GM04503 (cell line): ENCODE results near the gene ERBB2.

Experiments
- DNase-seq: peaks from one replicate; pipeline ENCODE4 v3.0.0-alpha.2; 2012; ENCODE audit warnings: low read depth

ERBB2 gene

DNA sequence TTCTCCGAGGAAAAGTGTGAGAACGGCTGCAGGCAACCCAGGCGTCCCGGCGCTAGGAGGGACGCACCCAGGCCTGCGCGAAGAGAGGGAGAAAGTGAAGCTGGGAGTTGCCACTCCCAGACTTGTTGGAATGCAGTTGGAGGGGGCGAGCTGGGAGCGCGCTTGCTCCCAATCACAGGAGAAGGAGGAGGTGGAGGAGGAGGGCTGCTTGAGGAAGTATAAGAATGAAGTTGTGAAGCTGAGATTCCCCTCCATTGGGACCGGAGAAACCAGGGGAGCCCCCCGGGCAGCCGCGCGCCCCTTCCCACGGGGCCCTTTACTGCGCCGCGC is at the start of gene ERBB2:
ERBB2 (plus strand) TSS at position 247 of the 330 bp plus-strand sequence. CDS start 175 bp downstream, outside the sequence.
- peak; percentile 49 for DNase-seq

DNA sequence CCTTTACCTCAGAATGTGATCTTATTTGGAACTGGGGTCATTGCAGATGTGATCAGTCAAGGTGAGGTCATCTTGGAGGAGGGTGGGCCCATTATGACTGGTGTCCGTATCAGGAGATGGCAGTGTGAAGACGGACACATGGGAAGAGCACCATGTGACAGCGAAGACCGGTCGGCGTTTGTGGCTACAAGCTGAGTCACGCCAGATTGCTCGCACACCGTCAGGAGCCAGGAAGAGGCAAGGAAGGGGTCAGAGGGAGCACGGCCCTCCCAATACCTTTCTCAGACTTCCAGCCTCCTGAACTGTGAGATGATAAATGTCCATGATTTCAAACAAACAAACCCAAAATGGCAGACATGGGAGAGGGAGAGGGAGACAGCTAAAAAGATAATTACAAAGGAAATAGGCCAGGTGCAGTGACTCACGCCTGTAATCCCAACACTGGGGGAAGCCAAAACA is 49.7 kb upstream of the ERBB2 start:
- no peak for DNase-seq

DNA sequence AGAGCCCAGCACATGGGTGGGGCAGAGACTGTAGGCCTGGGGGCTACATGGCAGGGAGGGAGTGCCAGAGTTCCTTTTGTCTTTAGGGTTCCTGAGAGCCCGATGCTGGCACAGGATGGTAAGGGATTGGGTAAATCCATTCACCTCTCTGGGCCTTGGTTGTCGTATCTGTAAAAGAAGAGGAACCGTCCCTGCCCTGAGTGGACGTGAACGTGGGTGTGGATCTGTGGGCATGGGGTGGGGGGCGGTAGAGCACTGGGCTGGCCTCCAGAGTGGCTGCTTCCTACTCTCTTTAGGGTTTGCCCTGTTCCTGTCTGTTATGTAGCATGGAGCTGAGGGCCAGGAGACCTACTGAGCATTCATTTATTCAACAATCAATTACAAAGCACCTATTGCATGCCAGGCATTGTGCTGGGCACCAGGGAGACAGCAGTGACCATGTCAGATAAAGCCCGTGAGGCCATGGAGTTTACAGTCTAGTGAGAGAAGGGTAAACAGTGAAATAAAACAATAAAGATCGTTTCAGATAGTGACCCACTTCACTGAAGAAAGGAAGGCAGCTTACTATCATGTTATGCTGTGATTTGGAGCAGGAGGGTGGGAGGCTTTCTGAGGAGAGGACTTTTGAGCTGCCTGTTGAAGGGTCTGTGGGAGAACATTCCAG is 47.8 kb upstream of the ERBB2 start:
- DNase-seq = no peak

GRCh38 chr17:39652587-39653315 is 47.1 kb upstream of the ERBB2 start:
- DNase-seq = no peak

GRCh38 chr17:39653316-39653661 is 46.6 kb upstream of the ERBB2 start:
- no peak for DNase-seq

DNA sequence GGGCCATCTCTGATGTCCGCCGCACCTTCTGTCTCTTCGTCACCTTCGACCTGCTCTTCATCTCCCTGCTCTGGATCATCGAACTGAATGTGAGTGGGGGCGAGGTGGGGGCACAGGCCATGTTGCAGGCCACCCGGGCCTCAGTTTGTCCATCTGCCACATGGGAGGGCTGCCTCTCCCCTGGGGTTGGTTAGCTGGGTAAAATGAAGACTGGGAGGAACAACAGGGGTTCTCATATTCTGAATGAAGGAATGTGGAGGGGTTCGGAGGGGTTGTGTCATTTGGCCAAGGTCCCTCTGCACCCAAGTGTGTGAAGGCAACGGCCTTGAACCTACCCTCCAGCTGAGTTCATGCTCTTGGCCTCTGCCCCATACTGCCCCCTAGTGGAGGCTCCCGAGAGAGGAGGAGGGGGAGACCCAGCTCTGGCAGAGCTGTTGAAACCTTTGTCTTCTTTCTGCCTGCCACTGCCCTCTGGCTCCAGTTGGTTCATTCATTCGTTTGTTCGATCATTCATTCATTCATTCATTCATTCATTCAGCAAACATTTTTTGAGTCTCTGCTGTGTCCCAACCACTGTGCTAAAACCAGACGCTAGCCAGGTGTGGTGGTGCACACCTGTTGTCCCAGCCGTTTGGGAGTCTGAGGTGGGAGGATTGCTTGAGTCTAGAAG is 46.1 kb upstream of the ERBB2 start:
- no peak for DNase-seq

- DNase-seq = no peak
These were observed 44.8 kb upstream of the ERBB2 start for GRCh38 chr17:39655105-39655504.

GRCh38 chr17:39658346-39658745 is 41.5 kb upstream of the ERBB2 start:
- no peak for DNase-seq

- no peak for DNase-seq
These were observed 41.1 kb upstream of the ERBB2 start for GRCh38 chr17:39658760-39659159.

- DNase-seq = no peak
These were observed 40.4 kb upstream of the ERBB2 start for GRCh38 chr17:39659279-39660010.

DNA sequence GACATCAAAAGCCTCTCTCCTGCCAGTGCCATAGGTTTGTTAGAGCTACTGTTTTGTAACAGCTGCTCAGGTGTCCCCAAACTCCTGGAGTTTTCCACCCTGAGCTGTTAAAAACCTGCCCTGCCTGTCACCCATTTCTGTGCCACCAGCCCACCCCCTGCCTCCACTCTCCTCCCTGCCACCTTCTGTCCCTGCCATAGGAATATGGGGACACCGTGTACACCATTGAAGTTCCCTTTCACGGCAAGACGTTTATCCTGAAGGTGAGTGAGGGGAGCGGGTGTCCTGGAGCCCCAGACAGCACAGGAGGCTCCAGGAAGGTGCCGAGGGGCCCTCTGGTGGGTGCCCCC is 39.9 kb upstream of the ERBB2 start:
- no peak for DNase-seq

GRCh38 chr17:39660397-39661385 is 39.2 kb upstream of the ERBB2 start:
- no peak for DNase-seq

GRCh38 chr17:39661744-39662541 is 37.9 kb upstream of the ERBB2 start:
- no peak for DNase-seq

- no peak for DNase-seq
These were observed 37.1 kb upstream of the ERBB2 start for GRCh38 chr17:39662551-39663339.

GRCh38 chr17:39663340-39663687 is 36.5 kb upstream of the ERBB2 start:
- no peak for DNase-seq

DNA sequence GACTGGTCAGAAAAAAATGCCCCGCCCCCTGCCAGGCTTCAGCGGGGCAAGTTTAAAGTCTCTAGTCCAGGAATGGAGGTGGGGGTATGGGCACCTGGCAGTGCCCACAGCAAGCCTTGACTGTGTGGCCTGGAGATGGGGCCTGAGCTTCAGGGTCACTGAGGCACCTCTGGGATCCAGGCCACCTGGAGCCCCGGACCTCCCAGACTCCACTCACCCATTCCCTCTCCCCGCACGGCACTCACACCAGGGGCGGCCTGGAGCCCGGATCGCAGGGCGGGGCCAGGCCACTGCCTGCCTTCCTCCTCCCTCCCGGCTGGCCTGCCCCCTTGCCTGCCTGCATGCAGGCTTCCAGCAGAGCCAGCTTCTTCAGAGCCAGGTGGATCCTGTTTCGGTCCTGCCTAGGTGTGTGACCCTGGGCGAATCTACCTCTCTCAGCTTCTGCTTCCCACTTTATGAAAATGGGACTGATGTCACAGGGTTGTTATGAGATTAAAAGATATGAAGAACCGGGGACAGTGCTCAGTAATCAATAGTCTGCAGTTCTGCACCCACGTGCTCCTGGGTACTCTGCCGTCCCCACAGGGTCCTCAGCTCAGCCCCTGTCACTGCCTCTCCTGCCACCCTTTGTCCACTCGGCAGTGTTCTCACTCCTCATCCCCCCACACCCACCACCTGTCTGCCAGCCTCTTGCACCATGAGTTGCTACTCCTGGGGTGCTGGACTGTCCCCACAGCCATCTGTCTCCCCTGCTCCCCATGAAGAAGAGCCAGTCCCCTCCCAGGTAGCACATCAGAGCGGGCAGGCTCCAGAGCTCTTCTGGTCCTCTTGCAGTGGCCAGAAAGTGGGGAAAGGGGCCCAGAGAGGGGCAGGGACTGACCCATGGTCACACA is 35.9 kb upstream of the ERBB2 start:
- DNase-seq = no peak

- DNase-seq = no peak
These were observed 35.0 kb upstream of the ERBB2 start, which contains the start of gene TCAP for GRCh38 chr17:39664581-39665561. TSS of gene TCAP (plus strand) at chr17:39665349. CDS start at chr17:39665360, 11 bp downstream.
